Glutamatergic neuron (in vitro differentiated cells): Measurements from ENCODE around the gene GRAMD1B. TPM values are rescaled to one million over a fixed set of nuclear protein-coding genes. Genes with fewer than 3 reads are reported as not detected.

Experiments
- DNase-seq: peaks from one replicate; pipeline ENCODE4 v3.0.0; 2022
- H3K27ac Mint-ChIP-seq: one replicate; pipeline ENCODE4 v1.8.0; 2020; ENCODE audit warnings: mild to moderate bottlenecking, mixed read lengths, inconsistent platforms; ENCODE audit not compliant: unreplicated experiment
- H3K27me3 Mint-ChIP-seq: one replicate; pipeline ENCODE4 v1.8.0; 2020; ENCODE audit warnings: mild to moderate bottlenecking, moderate library complexity, mixed read lengths, inconsistent platforms; ENCODE audit not compliant: unreplicated experiment
- H3K36me3 Mint-ChIP-seq: one replicate; pipeline ENCODE4 v1.8.0; 2020; ENCODE audit warnings: mild to moderate bottlenecking, mixed read lengths, inconsistent platforms; ENCODE audit not compliant: unreplicated experiment
- H3K4me1 Mint-ChIP-seq: one replicate; pipeline ENCODE4 v1.8.0; 2020; ENCODE audit warnings: mild to moderate bottlenecking, low read depth, mixed read lengths, inconsistent platforms; ENCODE audit not compliant: unreplicated experiment
- H3K4me3 Mint-ChIP-seq: one replicate; pipeline ENCODE4 v1.8.0; 2020; ENCODE audit warnings: mild to moderate bottlenecking, mixed read lengths, inconsistent platforms; ENCODE audit not compliant: unreplicated experiment
- H3K9me3 Mint-ChIP-seq: one replicate; pipeline ENCODE4 v1.8.0; 2020; ENCODE audit warnings: mild to moderate bottlenecking, moderate library complexity, mixed read lengths, inconsistent platforms; ENCODE audit not compliant: unreplicated experiment
- CTCF ChIP-seq: fragments of 200-600 bp; sonication (generic); IDR thresholded peaks from one replicate; pipeline ENCODE4 v1.5.0; 2021; ENCODE audit not compliant: partially characterized antibody, unreplicated experiment
- total RNA-seq: library from RNA; stranded (reverse); fragmentation: NEBNext Ultra II Directional; extraction: Animal tissue kit (Norgen Biotek cat#: 25700); gene quantifications from one replicate; pipeline ENCODE4 v1.2.1, GENCODE V29; 2021; ENCODE audit not compliant: unreplicated experiment

Gene GRAMD1B
- total RNA-seq, 1 donor from 2014 or later, result 12.2 TPM

- peaks cover 6% of the 10 kb centered on the region for H3K27me3 Mint-ChIP-seq
- no peaks in the 10 kb centered on the region for H3K36me3 Mint-ChIP-seq
- no peak for DNase-seq
- TF ChIP-seq CTCF, result no peak
- peak overlapping the region; percentile 1 for H3K27ac Mint-ChIP-seq
- H3K4me3 Mint-ChIP-seq, result peak overlapping the region; percentile 31
- peaks cover 4% of the 10 kb centered on the region for H3K9me3 Mint-ChIP-seq
- peaks cover 33% of the 10 kb centered on the region for H3K4me1 Mint-ChIP-seq
These were observed 146.4 kb downstream of the GRAMD1B start for GRCh38 chr11:123576501-123576900.

DNA sequence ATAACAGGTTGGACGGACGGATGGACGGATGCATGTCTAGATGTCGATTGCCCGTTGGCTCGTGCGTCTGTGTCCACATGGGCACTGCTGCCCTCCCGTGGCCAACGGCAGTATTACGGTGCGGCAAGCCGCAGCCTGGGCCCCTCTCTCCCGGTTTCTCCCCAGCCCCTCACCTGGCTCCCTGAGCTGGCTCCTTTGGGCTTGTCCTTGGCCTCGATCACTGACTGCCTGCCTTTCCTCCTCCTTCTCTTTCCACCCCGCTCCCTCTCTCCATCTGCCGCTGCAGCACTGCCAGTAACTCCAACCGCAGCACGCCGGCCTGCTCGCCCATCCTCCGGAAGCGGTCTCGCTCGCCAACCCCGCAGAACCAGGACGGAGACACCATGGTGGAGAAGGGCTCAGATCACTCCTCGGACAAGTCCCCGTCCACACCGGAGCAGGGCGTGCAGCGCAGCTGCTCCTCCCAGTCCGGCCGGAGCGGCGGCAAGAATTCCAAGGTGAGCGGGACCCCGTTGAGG, 147.1 kb downstream of the GRAMD1B start:
- Mint-ChIP-seq H3K4me1 (peaks cover 33% of the 10 kb centered on the region), H3K27me3 (peaks cover 8% of the 10 kb centered on the region), H3K9me3 (peaks cover 4% of the 10 kb centered on the region), H3K4me3 (no peak overlapping the region), H3K36me3 (no peaks in the 10 kb centered on the region), H3K27ac (no peak overlapping the region)
- peak; percentile 97 for TF ChIP-seq CTCF
- DNase-seq, result peak; percentile 92

GRCh38 chr11:123578778-123579481, 148.9 kb downstream of the GRAMD1B start:
- H3K27me3 Mint-ChIP-seq, result peaks cover 8% of the 10 kb centered on the region
- no peak for TF ChIP-seq CTCF
- H3K9me3 Mint-ChIP-seq, result peaks cover 4% of the 10 kb centered on the region
- peaks cover 36% of the 10 kb centered on the region for H3K4me1 Mint-ChIP-seq
- peak overlapping the region; percentile 52 for H3K27ac Mint-ChIP-seq
- DNase-seq, result no peak
- H3K4me3 Mint-ChIP-seq, result no peak overlapping the region
- no peaks in the 10 kb centered on the region for H3K36me3 Mint-ChIP-seq

DNA sequence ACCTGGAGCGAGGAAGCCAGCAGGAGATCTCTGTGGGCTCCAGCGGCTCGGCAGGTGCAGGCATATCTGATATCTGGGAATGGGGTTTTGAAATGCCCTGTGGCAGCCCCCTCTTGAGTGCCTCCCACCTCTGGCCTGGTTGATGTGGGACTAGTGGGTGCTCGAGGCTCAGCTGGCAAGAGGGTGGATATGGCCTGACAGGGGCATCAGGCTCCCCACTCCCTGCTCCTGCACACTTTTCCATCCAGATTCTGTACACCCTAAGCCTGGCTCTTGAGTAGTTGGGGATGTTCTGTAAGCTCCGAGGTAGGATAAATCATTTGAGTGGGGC, 149.4 kb downstream of the GRAMD1B start:
- TF ChIP-seq CTCF, result no peak
- Mint-ChIP-seq H3K27me3 (peaks cover 8% of the 10 kb centered on the region), H3K4me1 (peaks cover 36% of the 10 kb centered on the region), H3K36me3 (no peaks in the 10 kb centered on the region), H3K27ac (no peak overlapping the region), H3K9me3 (peaks cover 4% of the 10 kb centered on the region), H3K4me3 (no peak overlapping the region)
- no peak for DNase-seq

DNA sequence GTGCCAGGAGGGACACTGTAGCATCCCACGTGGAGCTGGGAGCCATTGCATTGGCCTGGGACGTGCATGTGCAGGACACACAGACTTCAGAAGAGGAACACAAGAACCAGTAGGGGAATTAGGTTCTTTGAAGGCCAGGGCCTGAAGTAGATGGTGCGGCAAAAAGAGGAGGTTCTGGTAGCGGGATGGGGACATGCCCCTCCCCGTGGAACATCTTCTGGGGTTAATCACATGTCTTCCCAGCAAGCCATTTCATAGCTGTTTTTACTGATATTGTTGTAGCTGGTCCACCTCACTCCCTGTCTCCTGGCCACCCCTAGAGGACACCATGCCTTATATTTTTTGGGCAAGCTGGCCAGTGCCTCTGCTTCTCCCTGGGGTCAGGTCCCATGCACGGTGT, 150.1 kb downstream of the GRAMD1B start:
- DNase-seq, result no peak
- no peaks in the 10 kb centered on the region for H3K36me3 Mint-ChIP-seq
- peaks cover 8% of the 10 kb centered on the region for H3K27me3 Mint-ChIP-seq
- H3K4me1 Mint-ChIP-seq, result peaks cover 38% of the 10 kb centered on the region
- no peak overlapping the region for H3K4me3 Mint-ChIP-seq
- H3K27ac Mint-ChIP-seq, result no peak overlapping the region
- peaks cover 4% of the 10 kb centered on the region for H3K9me3 Mint-ChIP-seq
- TF ChIP-seq CTCF, result no peak
